HepG2 (cell line): Measurements from ENCODE around the gene KBTBD13. TPM values are rescaled to one million over a fixed set of nuclear protein-coding genes. Genes with fewer than 3 reads are reported as not detected.

Source experiments
- CEBPB ChIP-seq: IDR thresholded peaks from 2 replicates; pipeline ENCODE4 v1.6.1; 2011; ENCODE audit warnings: low read depth, low read length, improper control_type of control experiment, borderline replicate concordance
- CHCHD3 ChIP-seq: sonication (generic); formaldehyde crosslinking; IDR thresholded peaks from 2 replicates; pipeline ENCODE4 v1.8.0; 2022; ENCODE audit warnings: mild to moderate bottlenecking, missing genetic modification reagents, moderate library complexity
- GRHL1 ChIP-seq: sonication (generic); formaldehyde crosslinking; conservative IDR thresholded peaks from 2 replicates; pipeline ENCODE4 v1.8.0; 2022; ENCODE audit warnings: missing genetic modification reagents
- RFX5 ChIP-seq: IDR thresholded peaks from 2 replicates; pipeline ENCODE4 v1.6.1; 2011; ENCODE audit warnings: low read depth, low read length, improper control_type of control experiment
- TBX2 ChIP-seq: sonication (generic); formaldehyde crosslinking; IDR thresholded peaks from 2 replicates; pipeline ENCODE4 v1.5.0; 2020; ENCODE audit warnings: missing genetic modification reagents, mild to moderate bottlenecking, borderline replicate concordance
- TP53 ChIP-seq: sonication (generic); formaldehyde crosslinking; conservative IDR thresholded peaks from 2 replicates; pipeline ENCODE4 v1.4.0; 2020; ENCODE audit warnings: missing genetic modification reagents
- ZBTB44 ChIP-seq: sonication (generic); formaldehyde crosslinking; IDR thresholded peaks from 2 replicates; pipeline ENCODE4 v1.4.0; 2020; ENCODE audit warnings: missing genetic modification reagents
- ZFP37 ChIP-seq: sonication (generic); formaldehyde crosslinking; IDR thresholded peaks from 2 replicates; pipeline ENCODE4 v1.4.0; 2020; ENCODE audit warnings: missing genetic modification reagents, borderline replicate concordance
- ZNF484 ChIP-seq: sonication (generic); formaldehyde crosslinking; IDR thresholded peaks from 2 replicates; pipeline ENCODE4 v1.5.1; 2020; ENCODE audit warnings: mild to moderate bottlenecking, low read depth, missing genetic modification reagents, borderline replicate concordance
- polyA plus RNA-seq, 8 experiments: library from polyadenylated mRNA; depleted of rRNA in 3 of 8; stranded (reverse) in 7 of 8; unstranded in 1 of 8; fragments of >200 nt; fragmentation: Illumina TruSeq in 4 of 8; extraction: Trizol in 4 of 8; gene quantifications; 2 replicates each; pipeline versions ENCODE4 v1.2.1 to v1.2.3, GENCODE V29; 2011 to 2016; ENCODE audit warnings: low read depth in 4 of 8, missing spikeins in 1 of 8, mixed read lengths in 1 of 8; ENCODE audit not compliant: insufficient read depth in 1 of 8
- total RNA-seq, 5 experiments: library from RNA; depleted of rRNA; stranded (reverse); fragments of >200 nt; fragmentation: Illumina TruSeq; extraction: Trizol; gene quantifications; 2 replicates each; pipeline ENCODE4 v1.2.3, GENCODE V29; 2016; ENCODE audit warnings: low read depth in 1 of 5
- TF ChIP-seq, protein P1 (sequence below): sonication (generic); formaldehyde crosslinking; IDR thresholded peaks from 2 replicates; pipeline ENCODE4 v1.8.0; 2022; ENCODE audit warnings: mild to moderate bottlenecking, missing genetic modification reagents, moderate library complexity
- TF ChIP-seq, protein P2 (sequence below): sonication (generic); formaldehyde crosslinking; IDR thresholded peaks from 2 replicates; pipeline ENCODE4 v1.4.0; 2020; ENCODE audit warnings: missing genetic modification reagents
- TF ChIP-seq, protein P3 (sequence below): sonication (generic); formaldehyde crosslinking; IDR thresholded peaks from 2 replicates; pipeline ENCODE4 v1.4.0; 2020; ENCODE audit warnings: missing genetic modification reagents
- TF ChIP-seq, protein P4 (sequence below): sonication (generic); formaldehyde crosslinking; IDR thresholded peaks from 2 replicates; pipeline ENCODE4 v1.4.0; 2020; ENCODE audit warnings: missing genetic modification reagents

KBTBD13 gene
- total and polyA plus RNA-seq, 2 of the 13 experiments (the other 11 are each of a cell fraction or from before 2014, with no cell fraction given): not detected

DNA sequence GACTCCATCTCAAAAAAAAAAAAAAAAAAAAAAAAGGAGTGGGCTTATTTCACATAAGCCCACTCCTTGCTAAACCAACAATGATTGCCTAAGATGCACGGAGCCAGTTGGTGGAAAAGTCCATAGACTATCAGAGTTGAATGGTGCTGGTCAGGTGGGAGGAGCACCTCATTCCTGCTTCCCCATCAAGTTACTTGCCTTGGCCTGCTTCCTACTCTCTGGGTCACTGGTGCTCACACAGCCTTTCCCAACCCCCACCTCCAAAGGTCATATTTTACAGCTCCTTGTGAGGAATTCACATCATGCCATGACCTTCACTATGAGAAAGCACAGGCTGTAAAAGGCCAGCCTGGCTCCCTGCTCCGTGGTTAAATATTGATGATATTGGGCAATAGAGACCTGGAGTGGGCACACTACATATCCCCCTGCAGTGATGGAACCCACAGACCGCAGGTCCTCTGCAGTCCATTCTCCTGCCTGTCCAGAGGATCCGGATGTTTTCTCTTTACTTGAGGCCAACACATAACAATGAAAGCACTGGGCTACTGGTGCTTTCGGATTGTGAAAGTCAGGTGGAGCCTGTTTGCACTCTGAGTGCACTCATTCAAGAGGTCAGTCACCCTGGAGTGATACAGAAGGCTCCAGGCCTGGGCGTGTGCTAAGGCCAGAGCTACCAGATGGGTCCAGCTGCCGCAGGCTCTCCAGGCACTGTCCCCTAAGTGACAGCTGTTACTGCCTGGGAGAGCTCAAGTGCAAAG, 31.6 kb upstream of the KBTBD13 start, which contains the start of gene SLC51B (continued):
- TF ChIP-seq, protein P1, sequence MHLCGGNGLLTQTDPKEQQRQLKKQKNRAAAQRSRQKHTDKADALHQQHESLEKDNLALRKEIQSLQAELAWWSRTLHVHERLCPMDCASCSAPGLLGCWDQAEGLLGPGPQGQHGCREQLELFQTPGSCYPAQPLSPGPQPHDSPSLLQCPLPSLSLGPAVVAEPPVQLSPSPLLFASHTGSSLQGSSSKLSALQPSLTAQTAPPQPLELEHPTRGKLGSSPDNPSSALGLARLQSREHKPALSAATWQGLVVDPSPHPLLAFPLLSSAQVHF (CRISPR knock-in tag): no peak
- TF ChIP-seq ZBTB44 (CRISPR knock-in tag) (no peak), GRHL1 (CRISPR knock-in tag) (no peak), TP53 (CRISPR knock-in tag) (peak; percentile 48; the same call in 1 of the 2 replicates), ZNF484 (CRISPR knock-in tag) (no peak), CEBPB (peak; percentile 92), CHCHD3 (CRISPR knock-in tag) (no peak), ZFP37 (CRISPR knock-in tag) (no peak; the same call in 1 of the 2 replicates), RFX5 (no peak), TBX2 (CRISPR knock-in tag) (peak; percentile 93)
- TF ChIP-seq, protein P2, sequence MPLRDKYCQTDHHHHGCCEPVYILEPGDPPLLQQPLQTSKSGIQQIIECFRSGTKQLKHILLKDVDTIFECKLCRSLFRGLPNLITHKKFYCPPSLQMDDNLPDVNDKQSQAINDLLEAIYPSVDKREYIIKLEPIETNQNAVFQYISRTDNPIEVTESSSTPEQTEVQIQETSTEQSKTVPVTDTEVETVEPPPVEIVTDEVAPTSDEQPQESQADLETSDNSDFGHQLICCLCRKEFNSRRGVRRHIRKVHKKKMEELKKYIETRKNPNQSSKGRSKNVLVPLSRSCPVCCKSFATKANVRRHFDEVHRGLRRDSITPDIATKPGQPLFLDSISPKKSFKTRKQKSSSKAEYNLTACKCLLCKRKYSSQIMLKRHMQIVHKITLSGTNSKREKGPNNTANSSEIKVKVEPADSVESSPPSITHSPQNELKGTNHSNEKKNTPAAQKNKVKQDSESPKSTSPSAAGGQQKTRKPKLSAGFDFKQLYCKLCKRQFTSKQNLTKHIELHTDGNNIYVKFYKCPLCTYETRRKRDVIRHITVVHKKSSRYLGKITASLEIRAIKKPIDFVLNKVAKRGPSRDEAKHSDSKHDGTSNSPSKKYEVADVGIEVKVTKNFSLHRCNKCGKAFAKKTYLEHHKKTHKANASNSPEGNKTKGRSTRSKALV (CRISPR knock-in tag): no peak; the same call in 1 of the 2 replicates
- TF ChIP-seq, protein P3, sequence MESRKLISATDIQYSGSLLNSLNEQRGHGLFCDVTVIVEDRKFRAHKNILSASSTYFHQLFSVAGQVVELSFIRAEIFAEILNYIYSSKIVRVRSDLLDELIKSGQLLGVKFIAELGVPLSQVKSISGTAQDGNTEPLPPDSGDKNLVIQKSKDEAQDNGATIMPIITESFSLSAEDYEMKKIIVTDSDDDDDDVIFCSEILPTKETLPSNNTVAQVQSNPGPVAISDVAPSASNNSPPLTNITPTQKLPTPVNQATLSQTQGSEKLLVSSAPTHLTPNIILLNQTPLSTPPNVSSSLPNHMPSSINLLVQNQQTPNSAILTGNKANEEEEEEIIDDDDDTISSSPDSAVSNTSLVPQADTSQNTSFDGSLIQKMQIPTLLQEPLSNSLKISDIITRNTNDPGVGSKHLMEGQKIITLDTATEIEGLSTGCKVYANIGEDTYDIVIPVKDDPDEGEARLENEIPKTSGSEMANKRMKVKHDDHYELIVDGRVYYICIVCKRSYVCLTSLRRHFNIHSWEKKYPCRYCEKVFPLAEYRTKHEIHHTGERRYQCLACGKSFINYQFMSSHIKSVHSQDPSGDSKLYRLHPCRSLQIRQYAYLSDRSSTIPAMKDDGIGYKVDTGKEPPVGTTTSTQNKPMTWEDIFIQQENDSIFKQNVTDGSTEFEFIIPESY (CRISPR knock-in tag): peak; percentile 38; the same call in 1 of the 2 replicates
- TF ChIP-seq, protein P4, sequence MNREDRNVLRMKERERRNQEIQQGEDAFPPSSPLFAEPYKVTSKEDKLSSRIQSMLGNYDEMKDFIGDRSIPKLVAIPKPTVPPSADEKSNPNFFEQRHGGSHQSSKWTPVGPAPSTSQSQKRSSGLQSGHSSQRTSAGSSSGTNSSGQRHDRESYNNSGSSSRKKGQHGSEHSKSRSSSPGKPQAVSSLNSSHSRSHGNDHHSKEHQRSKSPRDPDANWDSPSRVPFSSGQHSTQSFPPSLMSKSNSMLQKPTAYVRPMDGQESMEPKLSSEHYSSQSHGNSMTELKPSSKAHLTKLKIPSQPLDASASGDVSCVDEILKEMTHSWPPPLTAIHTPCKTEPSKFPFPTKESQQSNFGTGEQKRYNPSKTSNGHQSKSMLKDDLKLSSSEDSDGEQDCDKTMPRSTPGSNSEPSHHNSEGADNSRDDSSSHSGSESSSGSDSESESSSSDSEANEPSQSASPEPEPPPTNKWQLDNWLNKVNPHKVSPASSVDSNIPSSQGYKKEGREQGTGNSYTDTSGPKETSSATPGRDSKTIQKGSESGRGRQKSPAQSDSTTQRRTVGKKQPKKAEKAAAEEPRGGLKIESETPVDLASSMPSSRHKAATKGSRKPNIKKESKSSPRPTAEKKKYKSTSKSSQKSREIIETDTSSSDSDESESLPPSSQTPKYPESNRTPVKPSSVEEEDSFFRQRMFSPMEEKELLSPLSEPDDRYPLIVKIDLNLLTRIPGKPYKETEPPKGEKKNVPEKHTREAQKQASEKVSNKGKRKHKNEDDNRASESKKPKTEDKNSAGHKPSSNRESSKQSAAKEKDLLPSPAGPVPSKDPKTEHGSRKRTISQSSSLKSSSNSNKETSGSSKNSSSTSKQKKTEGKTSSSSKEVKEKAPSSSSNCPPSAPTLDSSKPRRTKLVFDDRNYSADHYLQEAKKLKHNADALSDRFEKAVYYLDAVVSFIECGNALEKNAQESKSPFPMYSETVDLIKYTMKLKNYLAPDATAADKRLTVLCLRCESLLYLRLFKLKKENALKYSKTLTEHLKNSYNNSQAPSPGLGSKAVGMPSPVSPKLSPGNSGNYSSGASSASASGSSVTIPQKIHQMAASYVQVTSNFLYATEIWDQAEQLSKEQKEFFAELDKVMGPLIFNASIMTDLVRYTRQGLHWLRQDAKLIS (CRISPR knock-in tag): peak; percentile 61; the same call in 1 of the 2 replicates
